Esophagus muscularis mucosa (tissue), 4 donors: Measurements from ENCODE around the gene PHYH. TPM values are rescaled to one million over a fixed set of nuclear protein-coding genes. Genes with fewer than 3 reads are reported as not detected.

ENCODE experiments used
- DNase-seq: peaks from one replicate; pipeline ENCODE4 v3.0.0-alpha.2; 2017; ENCODE audit errors: extremely low spot score
- H3K27ac ChIP-seq, 4 donors: fragments of 200-600 bp; sonication (generic); replicated peaks in 1 of 4; 1 replicate in 3 of 4; 2 replicates in 1 of 4; pipeline ENCODE4 v1.5.1; 2016 to 2019; ENCODE audit warnings: mild to moderate bottlenecking in 1 of 4
- H3K27me3 ChIP-seq, 4 donors: fragments of 200-600 bp; sonication (generic); one replicate each; pipeline versions ENCODE4 v1.5.1 to v1.6.0; 2016 to 2019
- H3K36me3 ChIP-seq, 4 donors: fragments of 200-600 bp; sonication (generic); one replicate each; pipeline ENCODE4 v1.5.1; 2016 to 2019
- H3K4me1 ChIP-seq, 4 donors: fragments of 200-600 bp; sonication (generic); one replicate each; pipeline ENCODE4 v1.5.1; 2016 to 2019
- H3K4me3 ChIP-seq, 4 donors: fragments of 200-600 bp; sonication (generic); 1 replicate in 2 of 4; 2 replicates in 2 of 4; pipeline ENCODE4 v1.5.1; 2016 to 2019; ENCODE audit warnings: mild to moderate bottlenecking in 4 of 4, moderate library complexity in 1 of 4
- H3K9me3 ChIP-seq, 4 donors: fragments of 200-600 bp; sonication (generic); 1 replicate in 3 of 4; 2 replicates in 1 of 4; pipeline ENCODE4 v1.5.1; 2016 to 2019
- EP300 ChIP-seq: sonication (generic); formaldehyde crosslinking; IDR thresholded peaks from one replicate; pipeline ENCODE4 v1.6.1; 2017; ENCODE audit warnings: antibody characterized with exemption
- POLR2A ChIP-seq: fragments of 450-650 bp; IDR thresholded peaks from one replicate; pipeline ENCODE4 v1.6.1; 2017; ENCODE audit warnings: antibody characterized with exemption, moderate library complexity, mild to moderate bottlenecking, low read depth
- POLR2AphosphoS5 ChIP-seq, 2 donors: sonication (generic); formaldehyde crosslinking; IDR thresholded peaks; one replicate each; pipeline ENCODE4 v1.6.1; 2017; ENCODE audit warnings: antibody characterized with exemption in 2 of 2
- WGBS: methylation state at CpG from one replicate; pipeline ENCODE4 v1.1.5; 2018; 5-methylcytosine and 5-hydroxymethylcytosine counted together
- intact Hi-C: fragments of 100-400 bp; cut with DNase I; formaldehyde crosslinking; loops from one replicate; pipeline ENCODE4 v1.15.1; 2023
- total RNA-seq, 4 donors: library from RNA; depleted of rRNA; stranded (reverse); fragments of >200 nt; gene quantifications; one replicate each; pipeline versions ENCODE4 v1.1.0 to v1.2.1, GENCODE V29; 2016
- TF ChIP-seq, protein P1 (sequence below), 3 experiments: fragments of 200-600 bp in 2 of 3; fragments of 450-650 bp in 1 of 3; sonication (generic) in 2 of 3; IDR thresholded peaks; one replicate each; pipeline ENCODE4 v1.5.1; 2017 to 2019; ENCODE audit warnings: antibody characterized with exemption in 3 of 3, mild to moderate bottlenecking in 2 of 3, moderate library complexity in 1 of 3

Gene PHYH
- total RNA-seq, 4 donors from 2014 or later: 29.3 to 42.8 (median 38.4) TPM

GRCh38 chr10:13315361-13315760 lies 15.5 kb upstream of the PHYH start:
- intact Hi-C loops: no loop called here
- no peak for DNase-seq
- H3K27ac ChIP-seq: no peak overlapping the region
- H3K36me3 ChIP-seq: peaks cover 13 to 25% (median 17%) of the 10 kb centered on the region in 4 donors
- TF ChIP-seq POLR2A (no peak), EP300 (no peak), POLR2AphosphoS5 (IDR thresholded peaks at IDR 0.05) (no peak)
- TF ChIP-seq, protein P1, sequence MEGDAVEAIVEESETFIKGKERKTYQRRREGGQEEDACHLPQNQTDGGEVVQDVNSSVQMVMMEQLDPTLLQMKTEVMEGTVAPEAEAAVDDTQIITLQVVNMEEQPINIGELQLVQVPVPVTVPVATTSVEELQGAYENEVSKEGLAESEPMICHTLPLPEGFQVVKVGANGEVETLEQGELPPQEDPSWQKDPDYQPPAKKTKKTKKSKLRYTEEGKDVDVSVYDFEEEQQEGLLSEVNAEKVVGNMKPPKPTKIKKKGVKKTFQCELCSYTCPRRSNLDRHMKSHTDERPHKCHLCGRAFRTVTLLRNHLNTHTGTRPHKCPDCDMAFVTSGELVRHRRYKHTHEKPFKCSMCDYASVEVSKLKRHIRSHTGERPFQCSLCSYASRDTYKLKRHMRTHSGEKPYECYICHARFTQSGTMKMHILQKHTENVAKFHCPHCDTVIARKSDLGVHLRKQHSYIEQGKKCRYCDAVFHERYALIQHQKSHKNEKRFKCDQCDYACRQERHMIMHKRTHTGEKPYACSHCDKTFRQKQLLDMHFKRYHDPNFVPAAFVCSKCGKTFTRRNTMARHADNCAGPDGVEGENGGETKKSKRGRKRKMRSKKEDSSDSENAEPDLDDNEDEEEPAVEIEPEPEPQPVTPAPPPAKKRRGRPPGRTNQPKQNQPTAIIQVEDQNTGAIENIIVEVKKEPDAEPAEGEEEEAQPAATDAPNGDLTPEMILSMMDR (IDR thresholded peaks at IDR 0.05): no peak
- no peaks in the 10 kb centered on the region for H3K9me3 ChIP-seq
- H3K4me1 ChIP-seq: peaks cover 5 to 23% (median 12%) of the 10 kb centered on the region in 4 donors
- no peaks in the 10 kb centered on the region for H3K27me3 ChIP-seq
- no peak overlapping the region for H3K4me3 ChIP-seq

DNA sequence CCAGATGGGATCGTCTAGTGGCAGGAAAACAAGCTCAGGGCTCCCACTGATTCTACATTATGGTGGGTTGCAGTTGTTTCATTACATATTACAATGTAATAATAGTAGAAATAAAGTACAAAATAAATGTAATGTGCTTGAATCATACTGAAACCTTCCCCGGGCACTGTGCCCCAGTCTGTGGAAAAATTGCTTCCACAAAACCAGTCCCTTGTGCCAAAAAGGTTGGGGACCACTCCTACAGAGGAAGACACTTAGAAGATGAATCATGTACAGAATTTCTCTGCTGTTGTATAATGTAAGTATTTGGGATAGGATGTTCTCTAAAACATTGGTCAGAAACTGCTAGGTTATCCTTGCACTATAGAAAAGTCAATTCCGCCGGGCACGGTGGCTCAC lies 11.3 kb upstream of the PHYH start:
- Histone ChIP-seq H3K9me3 (no peaks in the 10 kb centered on the region), H3K27ac (no peak overlapping the region), H3K4me3 (no peak overlapping the region), H3K4me1 (peaks cover 0 to 23% (median 12%) of the 10 kb centered on the region in 4 donors), H3K27me3 (no peaks in the 10 kb centered on the region), H3K36me3 (no peaks in the 10 kb centered on the region)
- no peak for DNase-seq
- WGBS: 50% methylated on average over 5 of the region's 5 CpGs
- TF ChIP-seq, protein P1 (IDR thresholded peaks at IDR 0.05): no peak
- TF ChIP-seq POLR2A: no peak
- no peak for TF ChIP-seq EP300
- TF ChIP-seq POLR2AphosphoS5 (IDR thresholded peaks at IDR 0.05): no peak
- intact Hi-C loops: no loop called here

DNA sequence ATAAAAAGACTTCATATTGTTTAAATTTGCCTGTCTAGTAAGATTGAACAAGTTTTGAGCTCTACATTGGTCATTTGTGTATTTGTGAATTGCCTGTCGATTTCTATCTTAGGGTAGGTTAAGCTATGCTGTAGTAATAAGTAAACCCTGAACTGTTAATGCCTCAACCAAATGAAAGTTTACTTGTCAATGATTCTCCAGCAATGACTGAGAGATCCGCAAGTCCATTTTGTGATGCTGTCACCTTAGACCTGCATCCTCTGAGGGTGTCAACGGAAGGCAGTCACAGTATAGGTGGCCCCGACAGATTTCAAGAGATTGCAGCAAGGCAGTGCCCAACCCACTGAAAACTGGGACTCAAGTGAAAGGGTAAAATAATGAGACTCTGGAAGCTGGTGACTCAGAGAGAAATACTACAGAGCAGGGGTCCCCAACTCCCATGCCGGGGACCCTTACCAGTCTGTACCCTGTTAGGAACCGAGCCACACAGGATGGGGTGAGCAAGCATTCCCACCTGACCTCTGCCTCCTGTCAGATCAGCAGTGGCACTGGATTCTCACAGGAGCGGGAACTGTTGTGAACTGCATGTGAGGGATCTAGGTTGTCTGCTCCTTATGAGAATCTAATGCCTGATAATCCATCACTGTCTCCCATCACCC lies 10.8 kb upstream of the PHYH start:
- Histone ChIP-seq H3K27me3 (no peaks in the 10 kb centered on the region), H3K4me3 (no peak overlapping the region), H3K4me1 (peaks cover 0 to 19% (median 12%) of the 10 kb centered on the region in 4 donors), H3K36me3 (no peaks in the 10 kb centered on the region), H3K27ac (no peak overlapping the region), H3K9me3 (no peaks in the 10 kb centered on the region)
- intact Hi-C loops: no loop called here
- no peak for DNase-seq
- 90% methylated on average over 7 of the region's 7 CpGs for WGBS
- no peak for TF ChIP-seq POLR2AphosphoS5 (IDR thresholded peaks at IDR 0.05)
- TF ChIP-seq POLR2A: no peak
- TF ChIP-seq, protein P1 (IDR thresholded peaks at IDR 0.05): no peak

DNA sequence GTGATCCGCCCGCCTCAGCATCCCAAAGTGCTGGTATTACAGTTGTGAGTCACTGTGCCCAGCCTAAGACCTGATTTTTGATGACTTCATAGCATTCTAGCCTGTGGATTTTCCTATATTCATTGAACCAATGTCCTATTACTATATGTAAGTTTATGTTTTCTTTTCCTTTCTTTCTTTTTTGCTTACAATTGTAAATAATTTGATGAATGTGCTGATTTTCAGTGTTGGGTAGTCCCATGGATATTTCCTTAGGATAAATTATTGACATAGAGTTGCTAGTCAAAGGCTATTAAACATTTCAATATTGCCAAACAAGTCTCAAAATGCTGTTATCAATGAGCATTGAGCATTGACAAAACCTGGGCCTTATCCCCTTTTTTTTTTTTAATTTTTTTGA lies 9.9 kb upstream of the PHYH start:
- intact Hi-C loops: no loop called here
- TF ChIP-seq EP300 (no peak), POLR2AphosphoS5 (IDR thresholded peaks at IDR 0.05) (no peak), POLR2A (no peak)
- TF ChIP-seq, protein P1 (IDR thresholded peaks at IDR 0.05): no peak
- H3K4me1 ChIP-seq: peaks cover 0 to 10% (median 5%) of the 10 kb centered on the region in 4 donors
- H3K27me3 ChIP-seq: no peaks in the 10 kb centered on the region
- H3K36me3 ChIP-seq: no peaks in the 10 kb centered on the region
- no peak overlapping the region for H3K4me3 ChIP-seq
- H3K27ac ChIP-seq: no peak overlapping the region
- DNase-seq: no peak
- H3K9me3 ChIP-seq: no peaks in the 10 kb centered on the region
- 97% methylated on average over 2 of the region's 2 CpGs for WGBS

DNA sequence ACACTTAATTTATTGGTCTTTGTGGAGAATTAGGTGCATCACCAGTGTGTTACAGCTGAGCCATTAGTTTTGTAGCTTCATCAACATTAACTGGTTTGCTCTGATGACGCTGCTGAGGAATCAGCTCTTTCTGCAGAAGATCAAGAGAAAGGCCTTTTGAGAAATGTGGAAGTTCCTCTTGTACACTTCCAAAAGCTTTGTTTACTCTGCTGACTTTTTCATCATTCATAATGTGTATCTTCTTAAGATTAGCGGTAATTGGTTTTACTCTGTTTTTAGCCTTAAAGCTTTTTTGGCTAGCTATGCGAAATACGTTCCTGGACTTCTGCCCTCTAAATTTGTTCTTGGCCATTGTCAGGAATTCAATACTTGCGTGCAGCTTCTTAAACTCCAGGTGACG lies 8.2 kb upstream of the PHYH start:
- intact Hi-C loops: no loop called here
- TF ChIP-seq POLR2AphosphoS5 (IDR thresholded peaks at IDR 0.05) (no peak), POLR2A (no peak), EP300 (no peak)
- TF ChIP-seq, protein P1 (IDR thresholded peaks at IDR 0.05): no peak
- peaks cover 0 to 6% (median 2%) of the 10 kb centered on the region in 4 donors for H3K4me1 ChIP-seq
- 80% methylated on average over 6 of the region's 6 CpGs for WGBS
- H3K4me3 ChIP-seq: no peak overlapping the region
- no peaks in the 10 kb centered on the region for H3K27me3 ChIP-seq
- no peak overlapping the region for H3K27ac ChIP-seq
- no peaks in the 10 kb centered on the region for H3K9me3 ChIP-seq
- DNase-seq: no peak
- H3K36me3 ChIP-seq: no peaks in the 10 kb centered on the region
